OCI-M2 (cell line): ENCODE measurements around the gene CLTB.

Source experiments
- DNase-seq: peaks from one replicate; lab custom pipeline; 2025; ENCODE audit not compliant: unreplicated experiment; lab: John Stamatoyannopoulos, UW

Gene CLTB

DNA sequence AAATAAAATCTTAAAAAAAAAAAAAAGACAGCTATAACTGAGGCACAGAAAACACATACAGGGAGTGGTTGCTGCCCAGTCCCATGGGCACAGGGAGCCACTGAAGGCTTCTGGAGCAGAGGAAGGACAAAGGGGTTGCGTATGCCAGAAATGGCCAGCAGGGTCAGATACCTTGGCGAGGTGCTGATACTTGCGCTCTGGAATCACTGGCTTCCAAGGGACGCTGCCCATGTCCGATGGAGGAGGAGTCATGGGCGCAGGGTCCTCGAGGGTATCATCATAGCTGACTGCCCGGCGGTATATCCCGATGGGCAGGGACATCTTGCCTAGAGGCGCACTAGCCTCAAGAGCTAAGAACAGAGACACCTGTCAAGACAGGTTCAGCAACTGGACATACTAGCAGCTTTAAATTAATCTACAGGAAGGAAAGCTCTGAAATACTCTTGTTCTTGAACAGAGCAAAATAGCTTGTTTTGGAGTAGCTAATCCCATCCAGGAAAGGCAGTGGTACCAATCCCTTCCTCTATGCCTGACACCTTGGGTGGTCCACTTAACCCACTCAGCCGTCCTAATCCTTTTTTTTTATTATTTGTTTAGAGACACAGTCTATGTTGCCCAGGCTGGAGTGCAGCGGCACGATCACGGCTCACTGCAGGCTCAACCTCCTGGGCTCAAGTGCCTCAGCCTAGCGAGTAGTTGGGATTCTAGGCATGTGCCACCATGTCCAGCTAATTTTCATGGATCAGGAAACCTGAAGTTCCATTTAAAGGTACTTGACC lies 60.8 kb downstream of the CLTB start:
- no peak for DNase-seq

DNA sequence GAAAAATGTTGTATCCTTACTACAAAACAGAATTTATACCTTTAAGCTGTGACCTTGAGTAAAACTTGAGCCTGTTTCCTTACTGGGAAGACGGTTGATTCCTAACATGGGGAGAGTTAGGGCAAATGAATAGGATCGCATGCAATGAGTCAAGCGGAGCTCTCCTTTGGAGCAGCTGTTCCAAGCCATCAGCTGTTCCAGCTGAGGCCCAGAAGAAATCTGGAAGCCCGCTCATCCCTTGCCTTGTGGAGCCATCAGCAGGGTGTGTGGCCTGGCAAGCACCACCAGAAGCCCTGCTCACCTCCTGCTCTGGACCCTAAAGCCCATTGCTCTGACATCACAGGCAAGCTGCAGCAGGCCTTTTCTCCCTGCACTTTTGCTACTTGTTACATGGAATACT lies 62.8 kb downstream of the CLTB start:
- no peak for DNase-seq

DNA sequence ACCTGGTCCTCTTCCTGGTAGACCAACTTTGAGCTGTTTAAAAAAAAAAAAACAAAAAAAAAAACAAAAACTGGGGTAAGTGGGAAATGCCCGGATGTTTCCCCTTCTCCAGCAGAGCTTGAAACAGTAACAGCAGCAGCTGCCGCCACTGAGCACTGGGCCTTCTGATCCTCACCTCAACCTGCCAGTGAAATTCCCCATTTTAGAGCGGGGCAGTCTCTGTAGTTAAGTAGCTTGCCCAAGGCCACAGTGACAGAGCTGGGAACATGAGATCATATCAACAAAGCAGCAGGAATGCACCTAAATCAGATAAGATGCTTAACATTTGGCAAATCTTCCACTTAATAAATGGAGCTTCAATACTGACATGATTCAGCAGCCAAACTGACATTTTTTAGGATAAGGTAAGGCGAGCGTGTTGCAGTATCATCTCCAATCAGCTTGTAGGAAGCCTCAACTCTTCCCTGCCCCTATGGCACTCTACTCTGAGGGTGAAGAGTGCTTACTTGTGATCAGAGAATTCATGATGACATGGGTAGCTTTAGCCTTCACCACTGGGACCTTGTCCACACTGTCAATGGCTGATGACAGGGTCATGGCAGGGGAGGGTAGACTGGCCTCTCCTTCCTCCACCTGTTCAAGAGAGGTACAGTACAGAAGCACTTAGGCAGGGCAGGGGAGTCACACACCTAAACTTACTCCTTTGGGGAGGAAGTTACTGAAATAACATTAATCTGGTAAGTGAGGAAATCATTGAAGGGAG lies 64.0 kb downstream of the CLTB start:
- DNase-seq, result no peak

DNA sequence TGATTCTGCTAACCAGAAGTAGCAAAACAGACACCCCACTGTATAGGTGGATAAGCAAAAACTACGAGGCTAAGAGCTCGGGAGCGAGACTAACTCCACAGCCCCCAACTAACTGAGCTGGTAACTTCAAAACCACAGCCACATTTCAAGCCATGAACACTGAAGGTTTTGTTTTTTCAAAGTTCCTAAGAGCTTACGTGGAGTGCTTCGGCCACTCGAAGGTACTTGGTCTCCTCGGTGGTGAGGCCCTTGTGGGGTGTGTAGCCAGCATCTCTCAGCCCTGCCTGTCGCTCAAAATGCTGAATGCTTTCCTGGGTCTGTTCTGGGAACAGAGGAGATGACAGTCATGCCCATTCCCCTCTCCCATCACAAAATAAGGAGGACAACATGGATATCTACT lies 65.9 kb downstream of the CLTB start:
- no peak for DNase-seq

DNA sequence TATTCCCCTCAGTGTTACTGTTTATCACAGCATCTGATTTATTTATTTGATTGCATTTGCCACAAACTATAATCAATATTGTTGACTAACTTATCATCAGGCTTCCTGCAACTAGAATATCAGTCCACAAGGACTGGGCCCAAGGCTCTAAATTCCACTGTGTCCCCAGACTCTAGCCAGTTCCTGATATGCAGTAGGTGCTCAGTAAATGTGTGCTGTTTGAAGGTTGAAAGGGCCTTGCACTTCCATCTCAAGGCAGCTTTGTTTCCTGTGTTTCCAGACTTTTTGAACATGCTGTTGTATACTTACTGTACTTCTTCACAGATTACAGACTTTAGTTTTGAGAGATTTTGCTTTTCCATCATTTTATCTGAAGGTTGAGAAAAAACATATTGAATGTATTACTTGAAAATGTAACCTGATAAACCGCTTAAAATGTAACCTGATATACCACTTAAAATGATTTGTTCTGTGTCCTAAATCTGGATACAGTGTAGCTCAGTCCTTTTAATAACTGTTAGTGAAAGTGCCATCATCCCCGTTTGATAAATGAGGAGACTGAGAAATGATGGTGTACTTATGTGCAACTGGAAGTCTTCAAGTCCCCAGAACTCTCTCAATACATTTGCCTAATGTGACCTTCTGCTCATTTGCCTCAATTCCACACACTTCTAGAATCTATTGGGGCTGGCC lies 73.4 kb downstream of the CLTB start:
- DNase-seq, result no peak
